SU-DHL-6 (cell line): Measurements from ENCODE around the gene ABCF1.
"Not testable (repeated sequence)": the region's sequence is repeated elsewhere in the genome, so short reads cannot be mapped to it uniquely, and the experiment has no call there.

Experiments used
- CTCF ChIP-seq: fragments of 200-600 bp; sonication (generic); IDR thresholded peaks from one replicate; pipeline ENCODE4 v1.5.1; 2017; ENCODE audit warnings: antibody characterized with exemption, mild to moderate bottlenecking, low read length, moderate library complexity; ENCODE audit not compliant: insufficient read depth, poor library complexity, severe bottlenecking
- EZH2phosphoT487 ChIP-seq: fragments of 200-600 bp; sonication (generic), shearing (Covaris generic); conservative IDR thresholded peaks from 2 replicates; pipeline ENCODE4 v1.6.1; 2018; ENCODE audit warnings: mild to moderate bottlenecking, antibody characterized with exemption, low read length, moderate library complexity, mixed read lengths

GRCh38 chr6:30529349-30529875, 41.8 kb upstream of the ABCF1 start:
- not testable (repeated sequence) for TF ChIP-seq CTCF, EZH2phosphoT487
